GM19468 (cell line): ENCODE measurements around the gene OVCH1.
"Not testable (repeated sequence)": the region's sequence is repeated elsewhere in the genome, so short reads cannot be mapped to it uniquely, and the experiment has no call there.

ENCODE experiments used
- ATAC-seq: cut with Tn5 transposase; IDR thresholded peaks from one replicate; pipeline ENCODE4 v1.9.1; 2021; ENCODE audit warnings: mild to moderate bottlenecking, moderate library complexity, moderate number of reproducible peaks; ENCODE audit not compliant: unreplicated experiment; ENCODE audit errors: extremely low read depth

Gene OVCH1

GRCh38 chr12:29508949-29509348 is 11.5 kb upstream of the OVCH1 start:
- no peak for ATAC-seq

- ATAC-seq: no peak
Observed at GRCh38 chr12:29505122-29505521, 7.6 kb upstream of the OVCH1 start.

GRCh38 chr12:29503283-29503682 is 5.8 kb upstream of the OVCH1 start:
- no peak for ATAC-seq

GRCh38 chr12:29499235-29499634 is 1.7 kb upstream of the OVCH1 start:
- no peak for ATAC-seq

- ATAC-seq: no peak
Observed at GRCh38 chr12:29492891-29493290, 4.6 kb downstream of the OVCH1 start.

GRCh38 chr12:29486972-29487371 is 10.5 kb downstream of the OVCH1 start:
- no peak for ATAC-seq

GRCh38 chr12:29463198-29463597 is 34.3 kb downstream of the OVCH1 start:
- no peak for ATAC-seq

GRCh38 chr12:29460082-29460481 is 37.4 kb downstream of the OVCH1 start:
- ATAC-seq: no peak

GRCh38 chr12:29455087-29455486 is 42.4 kb downstream of the OVCH1 start:
- no peak for ATAC-seq

GRCh38 chr12:29451888-29452287 is 45.6 kb downstream of the OVCH1 start:
- no peak for ATAC-seq

GRCh38 chr12:29448157-29448556 is 49.3 kb downstream of the OVCH1 start:
- ATAC-seq: no peak

GRCh38 chr12:29447285-29447975 is 50.1 kb downstream of the OVCH1 start:
- ATAC-seq: no peak

- ATAC-seq: no peak
Observed at GRCh38 chr12:29439506-29439905, 58.0 kb downstream of the OVCH1 start.

- no peak for ATAC-seq
Observed at GRCh38 chr12:29438752-29439408, 58.6 kb downstream of the OVCH1 start.

- no peak for ATAC-seq
Observed at GRCh38 chr12:29437575-29437974, 59.9 kb downstream of the OVCH1 start.

- not testable (repeated sequence) for ATAC-seq
Observed at GRCh38 chr12:29436815-29437214, 60.7 kb downstream of the OVCH1 start.

- no peak for ATAC-seq
Observed at GRCh38 chr12:29431513-29431912, 66.0 kb downstream of the OVCH1 start.

GRCh38 chr12:29430716-29431044 is 66.8 kb downstream of the OVCH1 start:
- ATAC-seq: no peak

- ATAC-seq: no peak
Observed at GRCh38 chr12:29429999-29430715, 67.3 kb downstream of the OVCH1 start.

GRCh38 chr12:29428633-29429032 is 68.9 kb downstream of the OVCH1 start:
- peak; percentile 31 for ATAC-seq

- ATAC-seq: peak; percentile 93
Observed at GRCh38 chr12:29427964-29428363, 69.5 kb downstream of the OVCH1 start.
